ENCODE results near the gene FOXRED1.
A peak's percentile ranks its signal among the peaks of the same experiment; 100 is the strongest.
"Not testable (repeated sequence)": the region's sequence is repeated elsewhere in the genome, so short reads cannot be mapped to it uniquely, and the experiment has no call there.

Gene FOXRED1

GRCh38 chr11:126277322-126277721, 8.4 kb downstream of the FOXRED1 start:
- no peak for DNase-seq (ENCODE audit: low spot score)

GRCh38 chr11:126277780-126278179, 8.8 kb downstream of the FOXRED1 start:
- no peak for DNase-seq (ENCODE audit: low spot score)

GRCh38 chr11:126279191-126279590, 10.2 kb downstream of the FOXRED1 start:
- DNase-seq (ENCODE audit: low spot score): no peak

GRCh38 chr11:126280595-126280994, 11.6 kb downstream of the FOXRED1 start:
- DNase-seq (ENCODE audit: low spot score): no peak

GRCh38 chr11:126281245-126281644, 12.3 kb downstream of the FOXRED1 start:
- DNase-seq (ENCODE audit: low spot score): no peak

- no peak for DNase-seq (ENCODE audit: low spot score)
Observed at GRCh38 chr11:126281666-126282175, 12.8 kb downstream of the FOXRED1 start.

- DNase-seq (ENCODE audit: low spot score): peak; percentile 44
Observed at GRCh38 chr11:126282361-126282735, 13.4 kb downstream of the FOXRED1 start.

- DNase-seq (ENCODE audit: low spot score): no peak
Observed at GRCh38 chr11:126282736-126283591, 14.0 kb downstream of the FOXRED1 start, which contains the start of gene TIRAP. TIRAP (plus strand) TSS chr11:126283093; CDS start chr11:126290895, 7,802 bp downstream.

GRCh38 chr11:126284829-126285228, 15.9 kb downstream of the FOXRED1 start:
- DNase-seq (ENCODE audit: low spot score): peak; percentile 34

GRCh38 chr11:126288237-126288636, 19.3 kb downstream of the FOXRED1 start:
- DNase-seq (ENCODE audit: low spot score): no peak

- DNase-seq (ENCODE audit: low spot score): no peak
Observed at GRCh38 chr11:126290887-126291286, 21.9 kb downstream of the FOXRED1 start.

GRCh38 chr11:126293726-126294125, 24.8 kb downstream of the FOXRED1 start:
- no peak for DNase-seq (ENCODE audit: low spot score)

GRCh38 chr11:126297004-126297403, 28.1 kb downstream of the FOXRED1 start:
- DNase-seq (ENCODE audit: low spot score): no peak

GRCh38 chr11:126303623-126304456, 34.9 kb downstream of the FOXRED1 start, which contains the start of gene DCPS:
DCPS (plus strand) TSS chr11:126304060; CDS start chr11:126304081, 21 bp downstream.
- peak; percentile 88 for DNase-seq (ENCODE audit: low spot score)

GRCh38 chr11:126304457-126305075, 35.6 kb downstream of the FOXRED1 start:
- peak; percentile 48 for DNase-seq (ENCODE audit: low spot score)

GRCh38 chr11:126305699-126306098, 36.7 kb downstream of the FOXRED1 start:
- DNase-seq (ENCODE audit: low spot score): no peak

GRCh38 chr11:126307706-126308105, 38.8 kb downstream of the FOXRED1 start:
- peak; percentile 48 for DNase-seq (ENCODE audit: low spot score)

- peak; percentile 97 for DNase-seq (ENCODE audit: low spot score)
Observed at GRCh38 chr11:126308271-126308671, 39.3 kb downstream of the FOXRED1 start.

- not testable (repeated sequence) for DNase-seq (ENCODE audit: low spot score)
Observed at GRCh38 chr11:126308771-126309170, 39.8 kb downstream of the FOXRED1 start.

- peak; percentile 88 for DNase-seq (ENCODE audit: low spot score)
Observed at GRCh38 chr11:126310200-126310991, 41.4 kb downstream of the FOXRED1 start.

GRCh38 chr11:126310992-126311310, 42.0 kb downstream of the FOXRED1 start:
- no peak for DNase-seq (ENCODE audit: low spot score)
